K562 (cell line): ENCODE measurements around the gene MXI1. TPM values are rescaled to one million over a fixed set of nuclear protein-coding genes. Genes with fewer than 3 reads are reported as not detected.

Experiments
- ATAC-seq: fragments of 200-7000 bp; cut with Tn5 transposase; 3 replicates; pipeline ENCODE4 v1.9.1; 2020; ENCODE audit warnings: moderate library complexity
- BruUV-seq: library from RNA; stranded (reverse); fragments of 400-500 nt; replicated peaks from 2 replicates; lab custom pipeline; 2021; lab: Mats Ljungman, UMichigan
- CTCF ChIA-PET: fragments of 300-600 bp; formaldehyde crosslinking; extraction: SDS; loops from one replicate; lab custom pipeline; 2021; ENCODE audit warnings: low intra/inter-chr PET ratio; lab: Yijun Ruan, JAX
- POLR2A ChIA-PET: fragments of 300-600, 350-650 bp; sonication (Branson Sonifier 250); formaldehyde crosslinking; extraction: SDS; loops from one replicate; lab custom pipeline; 2021; ENCODE audit warnings: antibody characterized with exemption, inconsistent platforms; lab: Yijun Ruan, JAX
- DNase-seq, 4 experiments: peaks; one replicate each; pipeline versions ENCODE4 v3.0.0 to v3.0.0-alpha.2; 2011 to 2018; ENCODE audit warnings: low spot score in 3 of 4, mixed read lengths in 3 of 4; ENCODE audit errors: extremely low read depth in 1 of 4
- FAIRE-seq: peaks from 2 replicates; lab custom pipeline; 2011; peaks lifted over from hg19 to GRCh38; lab: Jason Lieb, UNC
- H2AFZ ChIP-seq: 2 replicates; pipeline ENCODE4 v1.6.0; 2011; ENCODE audit warnings: low read depth, low read length, control low read depth, inconsistent platforms
- H3K27ac ChIP-seq: fragments of 200-600 bp; 3 replicates; pipeline ENCODE4 v1.8.0; 2011; ENCODE audit warnings: low read depth, mild to moderate bottlenecking, control low read depth, inconsistent platforms, low read length, moderate library complexity, mixed read lengths; ENCODE audit errors: extremely low read depth
- H3K27me3 ChIP-seq, 2 experiments: fragments of 300-600 bp in 1 of 2; 2 replicates in 1 of 2; 3 replicates in 1 of 2; pipeline versions ENCODE4 v1.6.0 to v1.8.0; 2011; ENCODE audit warnings: inconsistent platforms in 2 of 2, low read length in 2 of 2, mild to moderate bottlenecking in 1 of 2, mixed read lengths in 1 of 2, moderate library complexity in 1 of 2; ENCODE audit not compliant: control insufficient read depth in 2 of 2, insufficient read depth in 2 of 2
- H3K36me3 ChIP-seq: fragments of 300-600 bp; 3 replicates; pipeline ENCODE4 v1.8.0; 2011; ENCODE audit warnings: mild to moderate bottlenecking, low read length, inconsistent platforms; ENCODE audit not compliant: control insufficient read depth, insufficient read depth
- H3K4me1 ChIP-seq, 2 experiments: fragments of 200-600 bp in 1 of 2; replicated peaks in 1 of 2; 2 replicates in 1 of 2; 3 replicates in 1 of 2; pipeline versions ENCODE4 v1.5.1 to v1.8.0; 2011; ENCODE audit warnings: inconsistent platforms in 2 of 2, low read length in 2 of 2, mild to moderate bottlenecking in 1 of 2, mixed read lengths in 1 of 2, moderate library complexity in 1 of 2; ENCODE audit not compliant: control insufficient read depth in 2 of 2, insufficient read depth in 2 of 2
- H3K4me2 ChIP-seq: 2 replicates; pipeline ENCODE4 v1.6.1; 2011; ENCODE audit warnings: low read length, control low read depth, inconsistent platforms, mixed read lengths; ENCODE audit not compliant: insufficient read depth
- H3K4me3 ChIP-seq: fragments of 200-600 bp; sonication (generic), shearing (Covaris generic); 2 replicates; pipeline ENCODE4 v1.5.1; 2016; ENCODE audit warnings: control low read depth, inconsistent platforms
- H3K79me2 ChIP-seq: fragments of 200-600 bp; 3 replicates; pipeline ENCODE4 v1.8.0; 2011; ENCODE audit warnings: low read length, inconsistent platforms; ENCODE audit not compliant: control insufficient read depth, insufficient read depth
- H3K9ac ChIP-seq, 2 experiments: 2 replicates each; pipeline versions ENCODE4 v1.6.0 to v1.6.1; 2011; ENCODE audit warnings: low read depth in 2 of 2, low read length in 2 of 2, control low read depth in 1 of 2, inconsistent platforms in 1 of 2, mild to moderate bottlenecking in 1 of 2, mixed read lengths in 1 of 2; ENCODE audit not compliant: insufficient read depth in 1 of 2
- H3K9me1 ChIP-seq: one replicate; pipeline ENCODE4 v1.6.0; 2011; ENCODE audit warnings: inconsistent platforms, mild to moderate bottlenecking, low read length, moderate library complexity; ENCODE audit not compliant: control insufficient read depth, insufficient read depth
- H3K9me3 ChIP-seq: replicated peaks from 2 replicates; pipeline ENCODE4 v1.5.1; 2011; ENCODE audit warnings: low read depth, low read length, inconsistent platforms; ENCODE audit not compliant: control insufficient read depth, insufficient read depth
- H4K20me1 ChIP-seq: replicated peaks from 2 replicates; pipeline ENCODE4 v1.6.1; 2011; ENCODE audit warnings: low read length, inconsistent platforms, mixed read lengths; ENCODE audit not compliant: control insufficient read depth, insufficient read depth
- CHAMP1 ChIP-seq: fragments of 450-650 bp; IDR thresholded peaks from 2 replicates; pipeline ENCODE4 v1.6.1; 2016; ENCODE audit warnings: mild to moderate bottlenecking
- HINFP ChIP-seq: fragments of 450-650 bp; conservative IDR thresholded peaks from 2 replicates; pipeline ENCODE4 v1.6.1; 2016; ENCODE audit warnings: missing genetic modification characterization, low read depth, mild to moderate bottlenecking, control low read depth, missing compliant biosample characterization
- JUND ChIP-seq, 2 experiments: IDR thresholded peaks; 2 replicates in 1 of 2; 3 replicates in 1 of 2; pipeline ENCODE4 v1.6.1; 2011; ENCODE audit warnings: borderline replicate concordance in 2 of 2, low read depth in 2 of 2, low read length in 2 of 2, improper control_type of control experiment in 1 of 2, missing biosample characterization in 1 of 2, missing genetic modification characterization in 1 of 2, missing genetic modification reagents in 1 of 2
- MBD2 ChIP-seq: sonication (generic); IDR thresholded peaks from 2 replicates; pipeline ENCODE4 v1.6.1; 2016; ENCODE audit warnings: low read depth, borderline replicate concordance
- MXD1 ChIP-seq: fragments of 250-450 bp; sonication (Bioruptor Pico); IDR thresholded peaks from 2 replicates; pipeline ENCODE4 v1.8.0; 2021; ENCODE audit warnings: borderline replicate concordance, mild to moderate bottlenecking, moderate library complexity; ENCODE audit not compliant: poor library complexity, severe bottlenecking
- NUFIP1 ChIP-seq: fragments of 450-650 bp; IDR thresholded peaks from 2 replicates; pipeline ENCODE4 v1.6.1; 2018; ENCODE audit not compliant: partially characterized antibody
- PHF8 ChIP-seq: fragments of 200-600 bp; sonication (generic); IDR thresholded peaks from 2 replicates; pipeline ENCODE4 v1.6.1; 2012; ENCODE audit warnings: mixed run types, mild to moderate bottlenecking, inconsistent platforms, low read length, moderate library complexity, borderline replicate concordance
- SRSF7 ChIP-seq: fragments of 200-400 bp; formaldehyde crosslinking; optimal IDR thresholded peaks from 2 replicates; pipeline ENCODE3; 2017; ENCODE audit warnings: mild to moderate bottlenecking, low read depth, low read length
- TAF9B ChIP-seq: fragments of 450-650 bp; IDR thresholded peaks from 2 replicates; pipeline ENCODE4 v1.6.1; 2018; ENCODE audit warnings: mild to moderate bottlenecking; ENCODE audit not compliant: partially characterized antibody
- TFE3 ChIP-seq: fragments of 450-650 bp; formaldehyde crosslinking; IDR thresholded peaks from 2 replicates; pipeline ENCODE4 v1.4.0; 2020; ENCODE audit warnings: mild to moderate bottlenecking, mixed read lengths
- ZC3H8 ChIP-seq: fragments of 450-650 bp; IDR thresholded peaks from 2 replicates; pipeline ENCODE4 v1.6.1; 2017
- ZFPM2 ChIP-seq: fragments of 250-450 bp; sonication (Bioruptor Pico); IDR thresholded peaks from 2 replicates; pipeline ENCODE4 v1.5.1; 2022; ENCODE audit warnings: mild to moderate bottlenecking
- ZNF354B ChIP-seq: fragments of 250-450 bp; sonication (Bioruptor Pico); IDR thresholded peaks from 2 replicates; pipeline ENCODE4 v1.4.0; 2020
- ZNF589 ChIP-seq: fragments of 200-800 bp; sonication (Bioruptor generic); IDR thresholded peaks from 2 replicates; pipeline ENCODE4 v1.6.1; 2016; ENCODE audit warnings: low read depth, missing genetic modification characterization, missing compliant biosample characterization
- whole genome bisulfite sequencing: fragments of 100-300 bp; shearing (Covaris generic); methylation state at CpG from one replicate; pipeline ENCODE4 v1.1.6; 2016; ENCODE audit warnings: low coverage, mixed read lengths; ENCODE audit not compliant: insufficient coverage; ENCODE audit errors: missing lambda C conversion rate; 5-methylcytosine and 5-hydroxymethylcytosine counted together
- in situ Hi-C: fragments of 300-500 bp; cut with MboI; formaldehyde crosslinking; loops from 4 replicates; pipeline ENCODE4 v1.15.0; 2018; ENCODE audit warnings: inconsistent platforms, mixed read lengths
- intact Hi-C: fragments of 100-400 bp; cut with micrococcal nuclease; formaldehyde crosslinking; loops from 2 replicates; pipeline ENCODE4 v1.14.2; 2022
- polyA plus RNA-seq, 8 experiments: library from polyadenylated mRNA; depleted of rRNA in 4 of 8; stranded (reverse) in 5 of 8; unstranded in 3 of 8; fragments of >200 nt; fragmentation: Nextera tagmentation in 2 of 8; fragmentation: Illumina TruSeq in 1 of 8; extraction: Ambion mirVana in 2 of 8; extraction: Trizol in 1 of 8; gene quantifications; 2 replicates each; pipeline versions ENCODE4 v1.2.1 to v1.2.3, GENCODE V29; 2011 to 2014; ENCODE audit warnings: inconsistent platforms in 1 of 8, missing spikeins in 1 of 8
- total RNA-seq, 7 experiments: library from RNA; depleted of rRNA in 6 of 7; stranded (reverse); fragments of >200 nt in 6 of 7; fragmentation: Illumina TruSeq in 2 of 7; extraction: Trizol in 2 of 7; gene quantifications; 2 replicates each; pipeline versions ENCODE4 v1.2.1 to v1.2.3, GENCODE V29; 2011 to 2021; ENCODE audit warnings: low replicate concordance in 1 of 7

MXI1 gene
- total and polyA plus RNA-seq, 9 of the 15 experiments (the other 6 are each of a cell fraction or from before 2014, with no cell fraction given) = 9.1 to 23.7 (median 14.8) TPM

DNA sequence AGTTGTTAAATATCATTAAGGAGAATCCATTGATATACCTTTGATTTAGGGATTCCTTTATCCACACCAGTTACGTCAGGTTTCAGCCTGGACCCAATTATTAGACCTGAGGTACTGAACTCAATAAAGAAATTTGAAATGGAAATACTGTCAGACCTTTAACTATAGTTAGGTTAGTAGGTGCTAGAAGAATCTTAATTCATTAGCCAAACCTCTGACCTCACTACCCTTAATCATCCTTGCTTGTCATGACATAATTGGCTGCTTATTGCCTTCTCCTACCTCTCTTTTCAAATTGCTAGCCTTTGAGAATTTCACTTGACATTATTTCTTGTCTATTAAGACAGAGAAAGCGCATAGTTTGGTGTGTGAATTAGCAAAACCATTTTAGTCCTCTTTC, 70.2 kb downstream of the MXI1 start:
- Histone ChIP-seq H3K27ac (no peak overlapping the region), H3K36me3 (peaks cover 15% of the 10 kb centered on the region; the same call in 2 of the 3 replicates), H3K79me2 (no peaks in the 10 kb centered on the region; the same call in 2 of the 3 replicates), H4K20me1 (0 out of 2 replicates have a peak, but pooled peaks cover 3% of the 10 kb centered on the region), H3K4me3 (no peak overlapping the region), H3K27me3 (no peaks in the 10 kb centered on the region), H3K9me3 (no peaks in the 10 kb centered on the region), H3K4me2 (no peak overlapping the region), H3K9ac (no peak overlapping the region), H2AFZ (no peak overlapping the region), H3K9me1 (no peaks in the 10 kb centered on the region), H3K4me1 (peaks cover 0 to 13% of the 10 kb centered on the region in 2 experiments; a peak in 3 of 5 replicates)
- intact Hi-C loops = loop anchor here (5.0 kb wide), 2 partner anchors 35 to 50 kb away; no protein-coding TSS in a partner anchor
- FAIRE-seq = no peak
- no peak for ATAC-seq
- WGBS = 90% methylated on average over 2 of the region's 2 CpGs
- no peak for TF ChIP-seq MBD2
- no peak for TF ChIP-seq HINFP (tag)
- no peak for TF ChIP-seq ZC3H8
- TF ChIP-seq MXD1 (CRISPR knock-in tag) = no peak
- TF ChIP-seq ZNF589 (CRISPR knock-in tag) = no peak
- no peak for TF ChIP-seq CHAMP1
- TF ChIP-seq ZFPM2 = no peak
- no peak for TF ChIP-seq TAF9B
- TF ChIP-seq JUND (IDR thresholded peaks at IDR 0.05; ENCODE audit: borderline replicate concordance, low read depth, low read length) = no peak
- TF ChIP-seq JUND (tag; IDR thresholded peaks at IDR 0.05; ENCODE audit: borderline replicate concordance, low read depth, low read length) = no peak
- TF ChIP-seq PHF8 = no peak
- no peak for TF ChIP-seq SRSF7
- TF ChIP-seq NUFIP1 = no peak
- no peak for TF ChIP-seq ZNF354B (CRISPR knock-in tag)
- TF ChIP-seq TFE3 = no peak
- BruUV-seq = no TSS peak
- ChIA-PET CTCF (no interaction called here), POLR2A (no interaction called here)
- no peak for DNase-seq
- in situ Hi-C loops = no loop called here
